Activated T-cell treated with anti-CD3 and anti-CD28 coated beads for 48 hours (primary cell): ENCODE data around the gene PKNOX2.
"Not testable (repeated sequence)": the region's sequence is repeated elsewhere in the genome, so short reads cannot be mapped to it uniquely, and the experiment has no call there.

Experiments
- DNase-seq: peaks from one replicate; pipeline ENCODE4 v3.0.0-alpha.2; 2020; ENCODE audit warnings: low read depth

The PKNOX2 gene

GRCh38 chr11:125207866-125208425, 43.4 kb downstream of the PKNOX2 start:
- no peak for DNase-seq

GRCh38 chr11:125210066-125210465, 45.5 kb downstream of the PKNOX2 start:
- no peak for DNase-seq

- DNase-seq = no peak
Measured at GRCh38 chr11:125211191-125211947, 46.8 kb downstream of the PKNOX2 start.

GRCh38 chr11:125211948-125212340, 47.4 kb downstream of the PKNOX2 start:
- no peak for DNase-seq

- no peak for DNase-seq
Measured at GRCh38 chr11:125214601-125215565, 50.3 kb downstream of the PKNOX2 start.

GRCh38 chr11:125215976-125216375, 51.4 kb downstream of the PKNOX2 start:
- DNase-seq = no peak

- no peak for DNase-seq
Measured at GRCh38 chr11:125218336-125218735, 53.8 kb downstream of the PKNOX2 start.

- DNase-seq = no peak
Measured at GRCh38 chr11:125221461-125221860, 56.9 kb downstream of the PKNOX2 start.

- no peak for DNase-seq
Measured at GRCh38 chr11:125222494-125222893, 57.9 kb downstream of the PKNOX2 start.

- DNase-seq = not testable (repeated sequence)
Measured at GRCh38 chr11:125223161-125223560, 58.6 kb downstream of the PKNOX2 start.

GRCh38 chr11:125223901-125224361, 59.4 kb downstream of the PKNOX2 start:
- DNase-seq = no peak

GRCh38 chr11:125224391-125225021, 60.0 kb downstream of the PKNOX2 start:
- DNase-seq = no peak

- DNase-seq = no peak
Measured at GRCh38 chr11:125225401-125225800, 60.9 kb downstream of the PKNOX2 start.

- no peak for DNase-seq
Measured at GRCh38 chr11:125226031-125226430, 61.5 kb downstream of the PKNOX2 start.

- DNase-seq = no peak
Measured at GRCh38 chr11:125226706-125227105, 62.2 kb downstream of the PKNOX2 start.

- DNase-seq = no peak
Measured at GRCh38 chr11:125227151-125227550, 62.6 kb downstream of the PKNOX2 start.

GRCh38 chr11:125228445-125228844, 63.9 kb downstream of the PKNOX2 start:
- DNase-seq = no peak

- no peak for DNase-seq
Measured at GRCh38 chr11:125228993-125229392, 64.4 kb downstream of the PKNOX2 start.

- DNase-seq = no peak
Measured at GRCh38 chr11:125229916-125230315, 65.4 kb downstream of the PKNOX2 start.

GRCh38 chr11:125233116-125233515, 68.6 kb downstream of the PKNOX2 start:
- no peak for DNase-seq

GRCh38 chr11:125233736-125234275, 69.3 kb downstream of the PKNOX2 start:
- no peak for DNase-seq

- DNase-seq = no peak
Measured at GRCh38 chr11:125235071-125235471, 70.5 kb downstream of the PKNOX2 start.
